NB4 (cell line): ENCODE results near the gene DYNC1H1.
A peak's percentile ranks its signal among the peaks of the same experiment; 100 is the strongest.

Experiments used
- DNase-seq: peaks from one replicate; pipeline ENCODE4 v3.0.0; 2010; ENCODE audit warnings: low read depth
- H3K4me3 ChIP-seq: one replicate; pipeline ENCODE4 v1.5.1; 2011; ENCODE audit warnings: mild to moderate bottlenecking, low read depth, low read length, moderate library complexity
- MYC ChIP-seq: IDR thresholded peaks from 2 replicates; pipeline ENCODE4 v1.6.1; 2011; ENCODE audit warnings: low read depth, low read length
- POLR2A ChIP-seq: IDR thresholded peaks from 2 replicates; pipeline ENCODE4 v1.6.1; 2011; ENCODE audit warnings: mild to moderate bottlenecking; ENCODE audit not compliant: insufficient read length; ENCODE audit errors: extremely low read depth
- TF ChIP-seq, protein P1 (sequence below): IDR thresholded peaks from one replicate; pipeline ENCODE4 v1.5.1; 2012; ENCODE audit warnings: low read depth, low read length
- TF ChIP-seq, protein P2 (sequence below): IDR thresholded peaks from 2 replicates; pipeline ENCODE4 v1.6.1; 2011; ENCODE audit warnings: low read depth, low read length

The DYNC1H1 gene

DNA sequence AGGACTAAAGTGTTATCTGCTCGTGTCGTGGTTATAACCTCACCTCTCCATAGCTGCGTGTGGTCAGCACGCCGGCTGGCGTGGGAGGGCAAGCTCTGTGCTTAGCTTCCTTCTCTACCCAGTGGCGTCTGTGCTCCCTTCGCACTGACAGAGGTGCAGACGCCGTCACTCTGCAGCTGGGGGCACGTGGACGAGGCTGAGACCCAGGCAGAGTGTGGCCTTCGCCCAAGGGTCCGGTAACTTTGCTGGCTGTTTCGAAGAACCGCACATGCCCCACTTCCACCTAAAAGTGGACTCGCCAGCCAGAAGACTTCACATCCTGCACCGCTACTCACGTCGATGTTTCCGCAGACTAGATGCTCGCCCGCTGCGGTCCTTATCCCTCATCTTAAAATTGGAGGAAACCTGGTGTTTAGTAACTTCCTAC is 35.9 kb upstream of the DYNC1H1 start:
- TF ChIP-seq, protein P1, sequence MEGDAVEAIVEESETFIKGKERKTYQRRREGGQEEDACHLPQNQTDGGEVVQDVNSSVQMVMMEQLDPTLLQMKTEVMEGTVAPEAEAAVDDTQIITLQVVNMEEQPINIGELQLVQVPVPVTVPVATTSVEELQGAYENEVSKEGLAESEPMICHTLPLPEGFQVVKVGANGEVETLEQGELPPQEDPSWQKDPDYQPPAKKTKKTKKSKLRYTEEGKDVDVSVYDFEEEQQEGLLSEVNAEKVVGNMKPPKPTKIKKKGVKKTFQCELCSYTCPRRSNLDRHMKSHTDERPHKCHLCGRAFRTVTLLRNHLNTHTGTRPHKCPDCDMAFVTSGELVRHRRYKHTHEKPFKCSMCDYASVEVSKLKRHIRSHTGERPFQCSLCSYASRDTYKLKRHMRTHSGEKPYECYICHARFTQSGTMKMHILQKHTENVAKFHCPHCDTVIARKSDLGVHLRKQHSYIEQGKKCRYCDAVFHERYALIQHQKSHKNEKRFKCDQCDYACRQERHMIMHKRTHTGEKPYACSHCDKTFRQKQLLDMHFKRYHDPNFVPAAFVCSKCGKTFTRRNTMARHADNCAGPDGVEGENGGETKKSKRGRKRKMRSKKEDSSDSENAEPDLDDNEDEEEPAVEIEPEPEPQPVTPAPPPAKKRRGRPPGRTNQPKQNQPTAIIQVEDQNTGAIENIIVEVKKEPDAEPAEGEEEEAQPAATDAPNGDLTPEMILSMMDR: no peak
- TF ChIP-seq POLR2A (no peak), MYC (no peak)
- TF ChIP-seq, protein P2, sequence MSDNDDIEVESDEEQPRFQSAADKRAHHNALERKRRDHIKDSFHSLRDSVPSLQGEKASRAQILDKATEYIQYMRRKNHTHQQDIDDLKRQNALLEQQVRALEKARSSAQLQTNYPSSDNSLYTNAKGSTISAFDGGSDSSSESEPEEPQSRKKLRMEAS: no peak; the same call in 1 of the 2 replicates
- H3K4me3 ChIP-seq: peak overlapping the region; percentile 43
- peak; percentile 71 for DNase-seq

DNA sequence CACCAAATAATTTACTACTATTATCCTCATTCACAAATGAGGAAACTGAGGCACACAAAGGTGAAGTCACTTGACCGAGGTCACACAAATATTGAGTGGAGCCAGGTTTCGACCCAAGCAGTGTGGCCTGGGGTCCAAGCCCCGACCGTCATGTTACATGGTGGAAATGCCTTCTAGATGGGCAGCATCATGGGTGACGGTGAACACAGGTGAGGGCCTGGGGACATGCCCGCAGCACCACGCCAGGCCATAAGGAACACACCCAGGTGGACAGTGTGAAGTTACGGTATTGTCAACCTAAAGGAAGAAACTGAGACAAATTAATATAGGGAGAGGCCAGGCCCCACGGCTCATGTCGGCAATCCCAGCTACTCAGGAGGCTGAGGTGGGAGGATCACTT is 35.3 kb upstream of the DYNC1H1 start:
- no peak overlapping the region for H3K4me3 ChIP-seq
- TF ChIP-seq POLR2A (no peak), MYC (no peak)
- TF ChIP-seq, protein P1: no peak
- TF ChIP-seq, protein P2: no peak
- no peak for DNase-seq

DNA sequence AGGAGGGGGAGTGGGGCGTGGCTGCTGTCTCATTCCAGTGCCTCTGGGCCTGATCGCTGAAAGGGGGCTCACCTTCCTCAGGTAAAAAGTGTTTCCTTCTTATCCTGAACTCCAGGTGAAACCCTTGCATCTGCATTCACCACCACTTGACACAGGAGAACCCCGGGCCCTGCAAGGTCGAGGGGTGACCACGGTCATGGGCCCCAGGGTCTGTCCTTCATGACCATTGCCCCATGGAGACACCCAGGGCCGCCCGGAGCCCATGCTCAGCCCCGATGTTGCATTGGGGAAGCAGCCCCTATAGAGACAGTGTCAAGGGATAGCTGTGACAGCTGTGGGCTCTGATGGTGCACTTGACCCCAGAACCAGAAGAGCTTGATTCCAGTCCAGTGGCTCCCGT is 34.4 kb upstream of the DYNC1H1 start:
- TF ChIP-seq POLR2A (no peak), MYC (no peak)
- TF ChIP-seq, protein P2: no peak
- TF ChIP-seq, protein P1: no peak
- H3K4me3 ChIP-seq: no peak overlapping the region
- no peak for DNase-seq

DNA sequence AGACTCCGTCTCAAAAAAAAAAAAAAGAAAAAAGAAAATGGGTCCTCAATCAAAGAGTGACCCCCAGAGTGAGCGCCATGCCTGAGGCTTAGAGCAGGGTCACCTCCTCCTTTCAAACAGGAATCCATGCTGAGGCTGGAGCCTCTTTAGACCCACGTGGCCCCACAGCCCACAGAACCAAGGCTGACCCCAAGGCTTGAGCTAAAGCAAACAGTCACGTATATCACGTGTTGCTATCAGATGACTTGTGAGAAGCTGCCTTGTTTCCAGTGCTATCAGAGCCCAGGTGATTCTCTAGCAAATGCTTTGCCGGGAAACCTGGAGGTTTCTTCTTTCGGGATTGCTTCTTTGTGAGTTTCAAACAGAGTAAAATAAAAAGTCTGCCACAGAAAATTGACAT is 31.7 kb upstream of the DYNC1H1 start:
- H3K4me3 ChIP-seq: no peak overlapping the region
- TF ChIP-seq, protein P1: no peak
- TF ChIP-seq, protein P2: no peak
- TF ChIP-seq MYC (no peak), POLR2A (no peak)
- no peak for DNase-seq

DNA sequence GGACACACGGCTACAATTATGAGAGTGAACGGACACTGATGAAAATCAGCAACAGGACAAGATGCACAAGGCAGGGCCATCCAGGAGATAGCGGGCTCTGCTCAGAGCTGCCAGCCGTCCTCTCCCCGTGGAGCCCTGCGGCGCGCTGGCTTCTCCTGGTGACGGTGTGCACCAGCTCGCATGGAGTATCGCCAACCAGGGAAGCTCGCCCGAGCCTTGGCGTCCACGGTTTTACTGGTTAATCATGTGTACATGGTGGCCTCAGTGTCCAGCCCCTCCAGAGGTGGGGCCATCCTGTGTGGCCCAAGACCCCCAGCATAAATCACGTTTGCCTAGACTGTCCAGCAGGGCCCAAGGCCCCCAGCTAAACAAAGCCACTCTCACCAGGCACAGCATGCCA is 31.2 kb upstream of the DYNC1H1 start:
- TF ChIP-seq, protein P2: no peak
- TF ChIP-seq, protein P1: no peak
- TF ChIP-seq MYC (no peak), POLR2A (no peak)
- DNase-seq: no peak
- H3K4me3 ChIP-seq: no peak overlapping the region

DNA sequence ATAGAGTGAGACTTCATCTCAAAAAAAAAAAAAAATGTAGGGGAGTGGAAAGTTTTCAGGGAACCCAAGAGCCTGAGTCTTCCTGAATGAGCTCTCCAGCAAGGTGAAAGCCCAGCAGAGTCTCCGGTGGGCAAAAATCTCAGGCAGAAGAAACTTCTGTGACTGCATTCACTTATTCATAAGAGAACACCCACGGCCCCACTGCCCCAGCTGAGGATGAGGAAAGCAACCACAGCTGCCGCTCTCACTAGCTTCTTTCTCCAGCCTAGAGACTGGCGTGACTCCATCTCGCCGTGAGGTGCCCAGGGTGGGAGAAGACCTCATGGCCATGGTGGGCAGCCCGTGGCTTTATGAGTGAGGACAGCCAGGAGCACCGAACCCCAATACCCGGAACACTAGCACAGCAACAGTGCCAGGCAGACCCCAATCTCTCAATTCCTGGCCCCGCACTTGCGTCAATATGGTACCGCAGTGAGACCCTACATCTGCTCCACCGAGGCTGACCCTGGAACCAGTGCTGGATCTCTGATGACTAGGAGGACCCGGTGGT is 29.7 kb upstream of the DYNC1H1 start:
- no peak for DNase-seq
- TF ChIP-seq, protein P2: no peak
- TF ChIP-seq MYC (no peak), POLR2A (no peak)
- TF ChIP-seq, protein P1: no peak
- H3K4me3 ChIP-seq: no peak overlapping the region
